H7 (cell line): Measurements from ENCODE around the gene MS4A4A. TPM values are rescaled to one million over a fixed set of nuclear protein-coding genes. Genes with fewer than 3 reads are reported as not detected.
A peak's percentile ranks its signal among the peaks of the same experiment; 100 is the strongest.

ENCODE experiments used
- DNase-seq: peaks from one replicate; pipeline ENCODE4 v3.0.0; 2012
- H3K27me3 ChIP-seq: 2 replicates; pipeline ENCODE4 v1.6.0; 2011; ENCODE audit warnings: mild to moderate bottlenecking, low read length; ENCODE audit not compliant: control insufficient read depth, insufficient read depth
- H3K36me3 ChIP-seq: replicated peaks from 2 replicates; pipeline ENCODE4 v1.5.1; 2011; ENCODE audit warnings: low read length; ENCODE audit not compliant: control insufficient read depth, insufficient read depth
- H3K4me3 ChIP-seq: 2 replicates; pipeline ENCODE4 v1.5.1; 2011; ENCODE audit warnings: low read depth, mild to moderate bottlenecking, control low read depth, low read length, moderate library complexity; ENCODE audit not compliant: insufficient read depth
- total RNA-seq: library from RNA; depleted of rRNA; stranded (reverse); fragments of >200 nt; shearing (Covaris generic); gene quantifications from 2 replicates; pipeline ENCODE4 v1.2.3, GENCODE V29; 2014

The MS4A4A gene
- total RNA-seq, 1 experiment from 2014 or later = not detected

- H3K4me3 ChIP-seq = no peak overlapping the region
- no peak for DNase-seq
- H3K27me3 ChIP-seq = no peaks in the 10 kb centered on the region
- no peaks in the 10 kb centered on the region for H3K36me3 ChIP-seq
Measured at GRCh38 chr11:60316317-60316716, 35.9 kb downstream of the MS4A4A start.

DNA sequence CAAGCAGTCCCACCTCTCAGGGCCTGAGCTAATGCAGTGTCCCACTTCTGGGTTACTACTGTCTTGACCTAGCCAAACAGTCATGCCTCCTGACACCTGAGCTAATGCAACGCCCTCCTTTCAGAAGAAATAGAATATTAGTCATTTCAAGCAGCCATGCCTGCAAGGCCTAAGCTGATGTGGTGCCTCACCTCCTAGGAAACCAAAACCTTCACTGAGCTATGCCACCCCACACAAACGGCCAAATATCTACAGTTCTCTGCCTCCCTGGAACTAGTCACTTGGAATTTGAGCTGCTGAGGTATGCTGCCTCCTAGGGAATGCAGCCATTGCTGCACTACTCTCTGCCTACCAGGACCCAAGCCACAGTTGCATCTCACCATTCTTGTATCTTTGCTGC, 38.3 kb downstream of the MS4A4A start:
- Histone ChIP-seq H3K4me3 (no peak overlapping the region), H3K36me3 (no peaks in the 10 kb centered on the region), H3K27me3 (no peaks in the 10 kb centered on the region)
- no peak for DNase-seq

DNA sequence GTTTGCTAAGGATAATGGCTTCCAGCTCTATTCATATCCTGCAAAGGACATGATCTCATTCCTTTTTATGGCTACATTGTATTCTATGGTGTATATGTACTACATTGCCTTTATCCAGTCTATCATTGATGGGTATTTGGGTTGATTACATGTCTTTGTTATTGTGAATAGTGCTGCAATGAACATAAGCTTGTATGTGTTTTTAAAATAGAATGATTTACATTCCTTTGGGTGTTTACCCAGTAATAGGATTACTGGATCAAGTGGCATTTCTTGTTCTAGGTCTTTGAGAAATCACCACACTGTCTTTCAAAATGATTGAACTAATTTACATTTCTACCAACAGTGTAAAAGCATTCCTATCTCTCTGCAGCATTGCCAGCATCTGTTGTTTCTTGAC, 40.6 kb downstream of the MS4A4A start:
- no peaks in the 10 kb centered on the region for H3K36me3 ChIP-seq
- DNase-seq = no peak
- H3K27me3 ChIP-seq = no peaks in the 10 kb centered on the region

GRCh38 chr11:60326955-60327354, 46.5 kb downstream of the MS4A4A start, which contains the start of gene MS4A6E:
TSS of gene MS4A6E (plus strand) at chr11:60327255. CDS start at chr11:60334896, 7,641 bp downstream.
- no peaks in the 10 kb centered on the region for H3K27me3 ChIP-seq
- no peak for DNase-seq
- H3K36me3 ChIP-seq = no peaks in the 10 kb centered on the region
- no peak within 1 kb of the TSS for H3K4me3 ChIP-seq

More for the DNA sequence above, 40.6 kb downstream of the MS4A4A start:
- H3K4me3 ChIP-seq = no peak overlapping the region

DNA sequence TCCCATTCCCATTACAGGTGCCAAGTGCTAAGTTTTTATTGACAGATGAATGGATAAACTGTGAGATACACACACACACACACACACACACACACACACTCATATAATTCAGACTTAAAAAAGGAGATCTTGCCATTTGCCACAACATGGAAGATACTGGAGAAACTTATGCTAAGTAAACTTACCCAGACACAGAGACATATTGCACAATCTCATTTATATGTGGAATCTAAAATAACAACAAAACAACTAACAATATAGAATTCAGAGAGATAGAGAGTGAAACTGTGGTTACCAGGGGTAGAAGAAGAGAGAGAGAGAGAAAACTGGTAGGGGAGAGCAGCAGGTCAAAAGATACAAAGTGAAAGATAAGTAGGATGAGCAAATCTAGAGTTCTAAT, 48.0 kb downstream of the MS4A4A start:
- H3K36me3 ChIP-seq = no peaks in the 10 kb centered on the region
- DNase-seq = no peak
- no peaks in the 10 kb centered on the region for H3K27me3 ChIP-seq
- H3K4me3 ChIP-seq = no peak overlapping the region

DNA sequence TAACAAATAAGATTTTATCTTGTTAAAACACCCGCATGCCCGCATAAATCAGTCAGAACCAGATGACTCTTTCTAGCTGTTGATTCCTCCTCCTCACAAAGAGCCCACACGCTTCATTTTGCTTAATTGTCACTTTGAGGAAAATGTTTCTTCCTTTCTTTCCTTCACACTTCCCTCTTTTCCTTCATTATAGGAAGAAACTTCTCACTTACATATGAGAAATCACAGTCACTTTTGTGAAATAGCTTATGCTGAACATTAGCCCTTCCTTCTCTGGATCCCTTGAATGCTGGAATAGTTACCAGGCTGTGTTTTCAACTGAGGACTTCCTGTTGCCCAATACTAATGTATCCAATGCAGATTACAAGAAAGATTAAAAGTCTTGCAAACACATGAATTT, 52.4 kb downstream of the MS4A4A start:
- DNase-seq = no peak
- no peaks in the 10 kb centered on the region for H3K27me3 ChIP-seq
- no peak overlapping the region for H3K4me3 ChIP-seq
- H3K36me3 ChIP-seq = no peaks in the 10 kb centered on the region

DNA sequence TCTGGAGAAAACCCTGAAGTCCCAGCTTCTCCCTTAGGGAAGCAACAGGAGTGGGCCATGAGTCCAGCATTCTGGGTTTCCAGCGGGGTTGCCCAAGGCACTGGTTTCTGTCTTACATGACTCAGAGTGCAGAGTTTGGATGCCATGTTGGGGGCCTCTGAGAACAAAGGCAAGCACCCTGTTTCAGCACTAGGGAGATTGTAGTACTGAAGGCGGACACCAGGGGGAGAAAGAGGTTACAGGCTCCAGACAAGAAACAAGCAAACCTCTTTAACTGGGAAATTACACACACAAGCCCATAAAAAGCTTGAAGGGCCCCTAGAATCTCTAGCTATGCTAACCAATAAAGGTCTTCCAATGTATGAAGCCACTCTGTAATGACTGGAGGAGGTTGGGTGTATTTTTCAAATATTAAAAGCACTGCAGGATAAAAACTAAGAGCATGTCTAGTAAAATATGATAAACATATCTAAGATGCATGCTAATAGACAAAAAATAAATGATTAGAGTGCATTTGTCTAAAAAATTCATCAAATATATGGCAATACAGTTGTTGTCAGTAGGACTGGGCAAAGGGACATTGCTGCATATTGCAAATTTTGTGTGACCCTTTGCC, 53.6 kb downstream of the MS4A4A start:
- Histone ChIP-seq H3K4me3 (no peak overlapping the region), H3K36me3 (no peaks in the 10 kb centered on the region), H3K27me3 (no peaks in the 10 kb centered on the region)
- DNase-seq = peak; percentile 67

GRCh38 chr11:60336767-60337391, 56.4 kb downstream of the MS4A4A start:
- H3K36me3 ChIP-seq = no peaks in the 10 kb centered on the region
- DNase-seq = no peak
- H3K27me3 ChIP-seq = no peaks in the 10 kb centered on the region
- no peak overlapping the region for H3K4me3 ChIP-seq

DNA sequence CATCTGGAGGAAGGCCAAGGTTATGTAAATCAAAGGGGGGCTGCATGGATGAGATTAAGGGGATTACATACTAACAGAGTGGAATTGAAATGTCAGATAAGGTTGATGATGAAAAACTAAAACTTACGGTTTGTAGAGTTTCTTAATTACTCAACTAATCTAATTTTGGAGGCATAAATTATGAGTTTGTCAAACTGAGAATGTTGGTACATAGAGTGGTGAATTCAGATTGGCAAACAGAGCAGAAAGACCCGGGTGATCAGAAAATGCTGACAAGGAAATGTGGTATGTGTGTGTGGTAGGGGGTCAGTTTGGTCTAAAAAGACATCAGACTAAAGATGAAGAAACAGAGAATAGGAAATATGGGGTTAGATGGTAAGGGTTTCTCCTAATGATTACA, 57.6 kb downstream of the MS4A4A start:
- H3K27me3 ChIP-seq = no peaks in the 10 kb centered on the region
- DNase-seq = no peak
- H3K36me3 ChIP-seq = no peaks in the 10 kb centered on the region
- no peak overlapping the region for H3K4me3 ChIP-seq

- Histone ChIP-seq H3K27me3 (no peaks in the 10 kb centered on the region), H3K4me3 (no peak overlapping the region), H3K36me3 (no peaks in the 10 kb centered on the region)
- DNase-seq = no peak
Measured at GRCh38 chr11:60339356-60339755, 58.9 kb downstream of the MS4A4A start.

DNA sequence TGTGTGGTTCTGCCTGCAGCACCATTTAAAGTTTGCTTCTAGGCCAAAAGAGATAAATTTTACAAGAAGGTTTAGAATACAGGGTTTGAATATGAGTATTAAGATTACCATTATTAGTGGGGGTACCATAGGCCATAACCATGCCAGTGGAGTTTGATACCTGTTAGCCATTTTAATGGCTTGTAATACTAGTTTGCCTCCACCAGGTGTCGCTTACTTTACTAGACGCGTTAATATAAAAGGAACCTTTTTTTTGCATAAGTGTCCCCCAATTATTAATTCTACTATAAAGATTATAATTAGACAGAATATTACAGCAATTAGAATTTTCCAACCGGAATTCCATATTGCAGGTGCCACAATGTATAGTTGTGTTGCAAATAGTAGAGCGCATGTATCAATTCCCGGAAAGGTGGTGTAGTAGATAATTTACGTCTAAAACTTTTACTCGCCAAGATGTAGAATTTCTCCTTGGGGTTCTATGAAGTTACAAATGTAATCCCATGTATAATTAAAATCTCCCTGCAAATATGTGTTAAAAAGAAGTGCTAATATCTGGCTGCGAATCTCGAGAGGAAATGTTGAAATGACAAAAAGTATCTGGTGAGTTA, 62.7 kb downstream of the MS4A4A start:
- Histone ChIP-seq H3K27me3 (no peaks in the 10 kb centered on the region), H3K4me3 (no peak overlapping the region), H3K36me3 (no peaks in the 10 kb centered on the region)
- DNase-seq = no peak

GRCh38 chr11:60344146-60344545, 63.7 kb downstream of the MS4A4A start:
- H3K27me3 ChIP-seq = no peaks in the 10 kb centered on the region
- no peak for DNase-seq
- H3K4me3 ChIP-seq = no peak overlapping the region
- no peaks in the 10 kb centered on the region for H3K36me3 ChIP-seq

- Histone ChIP-seq H3K4me3 (no peak overlapping the region), H3K36me3 (no peaks in the 10 kb centered on the region), H3K27me3 (no peaks in the 10 kb centered on the region)
- DNase-seq = no peak
Measured at GRCh38 chr11:60345489-60345888, 65.0 kb downstream of the MS4A4A start.

DNA sequence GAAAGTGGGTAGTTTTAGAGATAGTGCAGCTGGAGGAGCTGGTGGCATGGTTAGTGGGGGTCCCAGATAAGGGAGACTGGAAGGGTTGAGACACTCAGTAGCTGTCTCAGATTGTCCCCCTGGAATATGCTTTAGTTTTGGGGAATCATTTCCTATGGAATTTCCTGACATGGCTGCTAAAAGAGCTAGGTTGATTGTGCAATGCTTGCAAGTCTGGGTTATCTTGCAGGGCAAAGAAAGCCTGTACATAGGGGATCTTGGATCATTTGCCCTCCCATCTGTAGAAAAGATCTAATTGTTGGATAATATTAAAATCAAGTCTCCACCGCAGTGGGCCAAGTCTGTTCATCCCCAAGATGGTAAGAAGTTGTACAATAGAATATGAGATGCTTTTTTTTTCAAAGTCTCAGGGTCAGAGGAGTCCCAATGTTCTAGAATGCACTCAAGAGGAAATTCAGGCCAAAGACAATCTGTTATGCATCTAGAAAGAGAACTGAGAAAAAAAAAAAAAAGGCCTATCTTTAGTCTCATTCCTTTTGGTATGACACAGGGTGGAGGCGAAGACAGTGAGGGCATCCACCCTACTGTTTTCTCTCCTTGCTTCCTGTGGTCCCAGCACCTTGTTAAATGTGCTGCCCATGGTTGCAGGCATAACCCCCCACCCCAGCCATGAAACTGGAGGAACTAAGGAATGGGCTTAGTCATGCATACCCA, 66.8 kb downstream of the MS4A4A start:
- no peaks in the 10 kb centered on the region for H3K27me3 ChIP-seq
- H3K36me3 ChIP-seq = no peaks in the 10 kb centered on the region
- no peak overlapping the region for H3K4me3 ChIP-seq
- no peak for DNase-seq

DNA sequence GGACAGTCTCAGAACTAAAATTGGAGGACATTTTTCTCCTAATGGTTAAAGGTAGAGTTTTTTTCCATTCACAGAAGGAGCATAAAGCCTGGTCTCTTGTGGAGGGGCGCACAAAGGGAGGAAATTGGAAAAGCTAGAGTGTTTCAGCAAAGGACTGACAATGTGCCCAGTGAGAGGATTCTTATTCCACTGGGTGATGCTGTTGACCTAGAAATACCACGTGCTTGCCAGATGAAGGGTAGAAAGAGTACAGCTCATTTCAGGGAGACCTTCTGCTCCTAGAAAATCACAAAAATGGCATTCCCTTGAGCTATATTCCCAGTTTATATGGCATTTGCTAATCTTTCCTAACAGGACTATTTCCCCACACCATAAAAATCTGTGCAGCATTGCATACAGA, 67.7 kb downstream of the MS4A4A start:
- H3K36me3 ChIP-seq = no peaks in the 10 kb centered on the region
- no peak overlapping the region for H3K4me3 ChIP-seq
- DNase-seq = peak; percentile 17
- H3K27me3 ChIP-seq = no peaks in the 10 kb centered on the region
